Stimulated activated CD4-positive, alpha-beta T cell treated with anti-CD3 and anti-CD28 coated beads, TNF-alpha, amount 100 ng/mL, for 24 hours (primary cell): ENCODE data around the gene MPIG6B.

ENCODE experiments used
- DNase-seq, 3 experiments: peaks; one replicate each; pipeline ENCODE4 v3.0.0-alpha.2; 2020; ENCODE audit warnings: low read depth in 3 of 3

The MPIG6B gene

GRCh38 chr6:31765910-31766794, 43.0 kb downstream of the MPIG6B start:
- DNase-seq = no peak

- no peak for DNase-seq
Observed at GRCh38 chr6:31767096-31767645, 44.0 kb downstream of the MPIG6B start.

GRCh38 chr6:31768363-31769257, 45.4 kb downstream of the MPIG6B start:
- no peak for DNase-seq

- peak; percentile 61 to 80 (median 74) for DNase-seq
Observed at GRCh38 chr6:31769684-31770371, 46.7 kb downstream of the MPIG6B start.

GRCh38 chr6:31770860-31771259, 47.7 kb downstream of the MPIG6B start:
- DNase-seq = no peak

GRCh38 chr6:31771992-31772358, 48.8 kb downstream of the MPIG6B start:
- DNase-seq = no peak

GRCh38 chr6:31775184-31775583, 52.0 kb downstream of the MPIG6B start:
- DNase-seq = no peak

GRCh38 chr6:31775633-31776484, 52.7 kb downstream of the MPIG6B start:
- DNase-seq = no peak
